ENCODE data around the gene PRIMA1.

PRIMA1 gene

DNA sequence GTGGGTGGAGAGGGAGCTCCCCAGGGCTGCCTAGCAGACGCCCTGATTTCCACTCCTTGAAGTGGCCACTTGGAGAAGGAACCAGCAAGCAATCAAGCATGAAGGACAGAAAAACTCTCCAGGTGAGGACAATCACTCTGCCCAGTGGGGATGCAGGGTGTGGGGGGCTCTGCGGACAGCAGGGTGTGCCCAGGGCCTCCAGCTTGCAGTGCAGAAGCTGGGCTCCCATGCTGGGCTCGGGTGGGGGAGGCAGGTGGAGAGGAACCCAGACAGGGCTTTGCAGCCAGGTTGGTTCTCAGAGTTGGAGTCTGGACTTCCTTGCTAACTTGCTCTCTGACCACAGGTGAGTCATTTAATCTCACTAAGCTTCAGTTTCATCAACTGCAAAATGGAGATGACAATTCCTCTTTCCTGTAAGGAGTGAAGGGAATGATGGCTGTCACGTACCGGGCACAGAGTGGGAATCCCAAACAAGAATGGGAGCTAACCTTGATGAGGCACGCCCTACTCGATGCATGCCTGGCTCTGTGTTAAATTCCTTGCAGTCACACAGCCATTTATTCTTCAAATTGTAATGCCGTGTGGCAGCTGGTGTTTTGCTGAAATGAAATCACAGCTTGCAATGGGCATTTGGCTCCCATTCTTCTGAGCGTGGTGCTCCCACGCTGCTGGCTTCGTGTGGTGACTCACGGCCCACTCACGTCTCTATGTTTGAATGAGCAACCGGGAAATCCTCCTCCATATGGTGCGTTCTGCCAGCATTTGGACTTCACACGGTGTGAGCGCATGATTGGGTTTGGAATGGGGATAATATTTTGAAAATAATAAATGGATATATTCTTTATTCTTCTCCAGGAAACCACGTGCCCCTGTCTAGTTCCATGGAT lies 75.2 kb downstream of the PRIMA1 start:
- no peak overlapping the region for H3K27ac Mint-ChIP-seq
- no peaks in the 10 kb centered on the region for H3K9me3 Mint-ChIP-seq
- H3K4me1 Mint-ChIP-seq = no peaks in the 10 kb centered on the region
- peaks cover 6 to 13% of the 10 kb centered on the region in 2 donors for H3K27me3 Mint-ChIP-seq
- no peak overlapping the region for H3K4me3 Mint-ChIP-seq
- DNase-seq (no peak), ATAC-seq (replicated peaks) (no peak)
- H3K36me3 Mint-ChIP-seq = no peaks in the 10 kb centered on the region

DNA sequence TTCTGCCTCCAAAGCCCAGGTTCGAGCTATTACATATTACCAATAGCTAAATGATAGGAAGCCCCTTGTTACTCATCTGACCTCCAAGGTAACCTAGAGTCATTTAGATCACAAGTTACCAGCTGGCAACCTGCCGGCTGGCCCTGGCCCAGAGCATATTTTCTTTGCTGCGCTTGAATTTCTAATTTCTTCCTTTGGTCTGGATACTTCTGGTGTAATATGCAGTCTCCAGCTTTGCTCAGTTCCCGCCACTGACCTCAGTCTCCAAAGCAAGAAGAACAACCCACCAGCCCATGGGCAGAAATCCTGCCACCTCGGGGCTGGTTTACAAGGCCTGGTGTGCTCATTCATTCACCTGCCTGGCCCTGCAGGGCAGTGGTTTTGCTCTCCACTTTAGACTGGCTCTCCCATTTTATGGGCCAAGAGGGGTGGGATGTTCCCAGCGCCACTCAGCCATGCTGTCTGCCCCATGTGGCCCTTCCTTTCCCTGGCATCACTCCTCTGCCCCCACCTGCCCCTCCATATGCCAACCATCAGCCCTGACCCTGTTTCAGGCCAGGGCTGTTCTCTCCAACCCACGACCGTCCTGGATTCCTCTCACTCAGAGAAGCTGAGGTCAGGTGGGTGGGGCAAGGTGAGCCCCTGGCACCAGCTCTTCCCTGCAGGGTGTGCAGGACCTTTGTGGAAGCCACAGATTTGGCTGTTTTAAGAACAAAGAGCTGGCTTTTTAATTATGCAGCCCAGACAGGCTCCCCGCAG lies 76.0 kb downstream of the PRIMA1 start:
- Mint-ChIP-seq H3K9me3 (no peaks in the 10 kb centered on the region), H3K27ac (no peak overlapping the region), H3K27me3 (peaks cover 6 to 13% of the 10 kb centered on the region in 2 donors), H3K4me3 (no peak overlapping the region), H3K36me3 (no peaks in the 10 kb centered on the region), H3K4me1 (no peaks in the 10 kb centered on the region)
- no peak for ATAC-seq (replicated peaks)
- no peak for DNase-seq

DNA sequence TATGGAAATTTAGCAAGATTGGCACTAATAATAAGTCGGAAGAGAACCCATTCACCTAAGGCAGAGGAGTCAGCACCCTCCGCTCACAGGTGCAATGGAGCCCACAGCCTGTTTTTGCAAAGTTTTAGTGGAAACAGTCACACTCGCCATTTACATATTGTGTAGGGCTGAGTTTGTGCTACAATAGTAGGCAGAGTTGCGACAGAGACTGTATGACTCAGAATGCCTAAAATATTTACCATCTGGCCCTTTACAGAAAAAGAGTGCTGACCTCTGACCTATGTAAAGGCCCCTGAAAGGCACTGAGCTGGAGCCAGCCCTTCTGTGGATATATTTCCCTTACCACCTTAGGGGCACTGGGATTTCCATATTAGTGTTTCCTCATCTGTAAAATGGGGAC lies 79.0 kb downstream of the PRIMA1 start:
- no peaks in the 10 kb centered on the region for H3K4me1 Mint-ChIP-seq
- peaks cover 5 to 11% of the 10 kb centered on the region in 2 donors for H3K27me3 Mint-ChIP-seq
- no peak overlapping the region for H3K4me3 Mint-ChIP-seq
- no peak overlapping the region for H3K27ac Mint-ChIP-seq
- no peaks in the 10 kb centered on the region for H3K36me3 Mint-ChIP-seq
- ATAC-seq (replicated peaks) (no peak), DNase-seq (no peak)
- H3K9me3 Mint-ChIP-seq = no peaks in the 10 kb centered on the region

DNA sequence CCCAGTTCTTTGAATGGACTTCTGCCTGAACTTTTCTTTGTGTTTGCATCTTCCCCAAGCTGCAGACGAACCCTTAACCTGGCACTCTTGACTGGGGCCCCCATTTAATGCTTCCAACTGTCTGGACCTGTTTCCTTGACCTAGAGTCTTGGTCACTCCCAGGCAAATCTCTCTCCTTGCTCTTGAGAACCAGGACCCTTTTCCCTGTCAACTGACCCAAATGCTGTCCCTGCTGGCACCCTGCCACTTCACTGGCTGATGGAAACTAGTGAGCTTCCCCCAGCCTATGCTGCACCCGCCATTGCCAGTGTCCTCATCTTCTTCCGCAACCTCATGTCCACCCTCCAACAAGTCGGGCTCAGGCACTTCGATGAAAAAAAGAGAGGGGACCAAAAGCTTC lies 79.5 kb downstream of the PRIMA1 start:
- H3K9me3 Mint-ChIP-seq = no peaks in the 10 kb centered on the region
- no peaks in the 10 kb centered on the region for H3K4me1 Mint-ChIP-seq
- no peaks in the 10 kb centered on the region for H3K36me3 Mint-ChIP-seq
- H3K27me3 Mint-ChIP-seq = peaks cover 4 to 12% of the 10 kb centered on the region in 2 donors
- H3K27ac Mint-ChIP-seq = no peak overlapping the region
- ATAC-seq (replicated peaks) (no peak), DNase-seq (no peak)
- no peak overlapping the region for H3K4me3 Mint-ChIP-seq

DNA sequence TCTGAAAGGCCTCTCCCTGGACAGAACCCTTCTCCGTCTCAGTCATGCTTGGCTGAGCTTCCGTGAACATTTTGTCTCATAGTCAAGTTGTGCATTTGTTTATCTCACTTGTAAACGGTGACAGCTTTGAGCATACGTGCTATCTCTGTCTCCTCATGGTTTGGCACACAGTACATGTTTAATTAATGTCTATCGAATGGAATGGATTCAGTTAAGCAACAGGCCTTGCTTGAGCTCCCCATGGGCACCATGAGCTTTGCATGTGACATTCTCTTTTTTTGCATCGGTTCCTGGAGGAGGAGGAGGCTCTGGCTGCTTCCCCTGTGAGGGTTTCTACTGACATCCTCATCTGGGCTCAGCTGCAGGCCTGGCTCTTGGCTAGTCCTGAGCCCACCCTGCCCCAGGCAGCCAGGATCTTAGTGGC lies 80.0 kb downstream of the PRIMA1 start:
- no peak for ATAC-seq (replicated peaks)
- H3K4me3 Mint-ChIP-seq = no peak overlapping the region
- H3K27me3 Mint-ChIP-seq = peaks cover 3 to 17% of the 10 kb centered on the region in 2 donors
- no peaks in the 10 kb centered on the region for H3K9me3 Mint-ChIP-seq
- DNase-seq = no peak
- no peaks in the 10 kb centered on the region for H3K36me3 Mint-ChIP-seq
- H3K27ac Mint-ChIP-seq = no peak overlapping the region
- H3K4me1 Mint-ChIP-seq = no peaks in the 10 kb centered on the region

DNA sequence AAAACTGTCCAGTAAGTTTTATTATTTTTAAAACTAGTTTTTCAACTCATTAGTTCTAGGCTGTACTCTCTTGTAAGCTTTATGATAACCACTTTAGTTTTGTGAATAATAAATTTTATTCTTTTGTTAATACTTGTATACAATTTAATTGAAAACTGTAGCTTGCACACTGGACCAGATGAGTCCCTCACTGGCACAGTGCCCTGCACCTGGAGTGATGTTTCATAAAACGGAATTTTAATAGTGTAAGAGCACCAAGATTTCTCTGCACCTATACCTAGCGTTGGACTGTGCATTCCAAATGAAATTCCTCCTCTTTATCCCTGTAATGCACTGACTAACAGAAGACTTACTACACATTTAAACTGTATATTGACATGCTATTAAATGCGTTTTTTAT lies 80.8 kb downstream of the PRIMA1 start:
- no peak overlapping the region for H3K27ac Mint-ChIP-seq
- no peaks in the 10 kb centered on the region for H3K9me3 Mint-ChIP-seq
- peaks cover 9 to 25% of the 10 kb centered on the region in 2 donors for H3K27me3 Mint-ChIP-seq
- no peaks in the 10 kb centered on the region for H3K36me3 Mint-ChIP-seq
- ATAC-seq (replicated peaks) = no peak
- no peak for DNase-seq
- no peak overlapping the region for H3K4me3 Mint-ChIP-seq
- H3K4me1 Mint-ChIP-seq = no peaks in the 10 kb centered on the region

DNA sequence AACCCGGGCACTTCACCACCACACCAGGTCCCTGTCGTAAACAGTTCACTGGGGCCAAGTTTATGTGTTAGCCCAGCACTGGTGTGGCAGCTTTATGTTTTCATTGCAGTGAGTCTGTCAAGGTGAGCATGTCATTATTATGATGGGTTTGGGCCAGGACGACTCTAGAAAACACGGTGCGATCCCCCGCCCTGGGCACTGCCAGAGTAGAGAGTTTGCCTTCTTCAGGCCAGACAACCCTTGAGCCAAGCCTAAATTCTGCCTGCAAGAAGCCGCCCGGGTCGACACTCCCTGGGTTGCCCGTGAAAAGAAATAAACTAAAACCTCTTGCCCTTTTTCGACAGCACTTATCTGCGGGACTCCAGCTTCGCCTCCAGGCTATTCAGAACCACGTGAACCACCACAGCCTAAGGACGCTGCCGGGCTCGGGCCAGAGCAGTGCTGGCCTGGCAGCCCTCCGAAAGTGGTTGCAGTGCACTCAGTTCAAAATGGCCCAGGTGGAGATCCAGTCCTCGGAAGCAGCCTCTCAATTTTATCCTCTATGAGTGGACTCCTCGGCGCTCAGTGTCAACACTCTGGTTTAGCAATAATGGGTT lies 81.8 kb downstream of the PRIMA1 start:
- H3K27ac Mint-ChIP-seq = no peak overlapping the region
- peaks cover 14 to 36% of the 10 kb centered on the region in 2 donors for H3K27me3 Mint-ChIP-seq
- H3K4me1 Mint-ChIP-seq = no peaks in the 10 kb centered on the region
- H3K9me3 Mint-ChIP-seq = peaks cover 0 to 3% of the 10 kb centered on the region in 2 donors
- DNase-seq (no peak), ATAC-seq (replicated peaks) (no peak)
- no peaks in the 10 kb centered on the region for H3K36me3 Mint-ChIP-seq
- no peak overlapping the region for H3K4me3 Mint-ChIP-seq

DNA sequence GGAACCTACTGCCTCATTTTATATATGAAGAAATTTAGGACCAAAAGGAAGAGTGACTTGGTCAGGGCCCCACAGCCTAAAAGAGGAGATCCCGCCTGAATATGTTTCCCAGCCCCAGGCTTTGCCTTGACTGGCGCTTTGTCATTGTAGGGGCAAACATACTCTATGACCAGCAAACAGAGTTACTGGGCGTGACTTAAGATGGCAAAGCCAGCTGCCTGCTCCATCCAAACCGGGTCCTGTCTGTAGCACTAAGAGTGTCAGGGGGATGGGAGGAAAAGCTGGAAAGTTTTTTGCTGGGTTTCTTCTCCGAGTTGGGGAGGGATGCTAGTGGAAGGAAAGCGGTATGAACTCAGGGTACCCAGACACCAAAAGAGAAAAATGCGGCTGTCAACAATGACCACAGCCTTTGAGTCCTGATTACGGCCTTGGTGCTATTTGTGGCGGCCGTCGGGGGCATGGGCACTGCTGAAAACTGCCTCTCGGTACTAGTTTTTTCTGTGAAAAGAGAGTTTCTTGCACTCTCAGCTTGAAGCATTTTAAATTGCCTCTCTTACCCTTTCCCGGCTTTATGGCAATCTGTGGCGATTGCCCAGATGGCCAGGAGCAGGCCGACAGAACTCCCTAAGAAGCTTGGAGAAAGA lies 82.7 kb downstream of the PRIMA1 start:
- no peaks in the 10 kb centered on the region for H3K36me3 Mint-ChIP-seq
- DNase-seq = no peak
- H3K4me1 Mint-ChIP-seq = no peaks in the 10 kb centered on the region
- ATAC-seq (replicated peaks) = no peak
- no peak overlapping the region for H3K27ac Mint-ChIP-seq
- H3K9me3 Mint-ChIP-seq = peaks cover 0 to 5% of the 10 kb centered on the region in 2 donors
- H3K27me3 Mint-ChIP-seq = peaks cover 15 to 41% of the 10 kb centered on the region in 2 donors
- no peak overlapping the region for H3K4me3 Mint-ChIP-seq

DNA sequence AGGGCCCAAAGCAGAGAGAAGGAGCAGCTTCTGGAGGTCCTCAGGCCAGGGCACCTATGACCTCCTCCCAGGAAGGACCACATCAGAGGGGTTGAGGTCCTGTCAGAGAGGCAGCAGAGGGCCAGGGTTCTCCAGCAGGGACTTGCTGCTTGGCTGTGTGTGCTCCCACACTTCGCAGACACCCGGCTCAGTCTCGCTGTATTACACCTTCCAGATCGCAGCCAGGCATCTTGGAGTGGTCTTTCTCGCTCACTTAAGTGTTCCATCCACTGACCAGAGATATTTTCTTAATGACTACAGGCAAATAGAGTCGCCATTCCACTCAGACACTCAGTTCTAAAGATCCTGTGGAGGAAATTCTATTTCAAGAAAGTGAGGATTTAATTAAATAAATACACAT lies 84.3 kb downstream of the PRIMA1 start:
- Mint-ChIP-seq H3K27me3 (peaks cover 20 to 46% of the 10 kb centered on the region in 2 donors), H3K4me1 (no peaks in the 10 kb centered on the region), H3K4me3 (no peak overlapping the region), H3K9me3 (peaks cover 14 to 16% of the 10 kb centered on the region in 2 donors), H3K27ac (no peak overlapping the region), H3K36me3 (peaks cover 0 to 4% of the 10 kb centered on the region in 2 donors)
- DNase-seq (no peak), ATAC-seq (replicated peaks) (no peak)

DNA sequence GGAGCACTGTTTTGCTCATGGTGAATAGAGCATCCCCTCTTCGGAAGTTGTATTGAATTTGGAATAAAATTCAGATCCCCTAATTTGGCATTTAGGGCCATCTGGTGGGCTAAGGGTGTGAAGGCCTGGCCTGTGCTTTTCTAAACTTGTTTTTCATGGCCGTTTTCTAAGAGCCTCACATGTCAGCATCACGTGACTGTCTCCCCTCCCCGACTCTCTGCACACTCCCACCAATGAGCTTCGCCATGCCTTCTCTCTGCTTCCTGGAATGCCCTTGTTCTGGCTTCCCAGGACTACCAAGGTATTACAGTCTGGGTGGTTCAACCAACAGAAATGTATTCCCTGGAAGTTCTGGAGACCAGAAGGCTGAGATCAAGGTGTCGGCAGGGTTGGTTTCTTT lies 85.3 kb downstream of the PRIMA1 start:
- ATAC-seq (replicated peaks) (no peak), DNase-seq (no peak)
- H3K27ac Mint-ChIP-seq = no peak overlapping the region
- peaks cover 18% of the 10 kb centered on the region in 2 donors for H3K9me3 Mint-ChIP-seq
- peaks cover 0 to 4% of the 10 kb centered on the region in 2 donors for H3K36me3 Mint-ChIP-seq
- no peak overlapping the region for H3K4me3 Mint-ChIP-seq
- H3K27me3 Mint-ChIP-seq = peaks cover 20 to 41% of the 10 kb centered on the region in 2 donors
- no peaks in the 10 kb centered on the region for H3K4me1 Mint-ChIP-seq

DNA sequence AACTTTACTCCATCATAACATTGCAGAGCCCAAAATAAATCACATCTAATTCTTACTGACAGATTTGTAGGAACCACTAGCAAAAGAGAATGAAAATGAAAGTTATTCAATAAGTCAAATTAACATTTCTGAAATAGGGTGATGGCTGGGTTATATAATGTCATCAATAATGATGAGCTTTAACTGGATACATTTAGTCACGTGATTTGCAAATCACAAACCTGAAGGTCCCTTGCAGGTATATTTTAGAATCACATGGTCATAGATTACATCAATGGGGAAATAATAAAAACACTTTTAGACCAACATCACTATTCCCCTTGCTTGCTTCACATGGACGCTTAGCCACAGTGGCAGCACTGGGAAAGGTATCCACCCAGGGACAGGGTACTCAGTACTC lies 86.7 kb downstream of the PRIMA1 start:
- no peak for DNase-seq
- H3K27ac Mint-ChIP-seq = no peak overlapping the region
- H3K4me1 Mint-ChIP-seq = no peaks in the 10 kb centered on the region
- ATAC-seq (replicated peaks) = no peak
- no peak overlapping the region for H3K4me3 Mint-ChIP-seq
- H3K9me3 Mint-ChIP-seq = peaks cover 18% of the 10 kb centered on the region in 2 donors
- peaks cover 0 to 4% of the 10 kb centered on the region in 2 donors for H3K36me3 Mint-ChIP-seq
- peaks cover 20 to 41% of the 10 kb centered on the region in 2 donors for H3K27me3 Mint-ChIP-seq

DNA sequence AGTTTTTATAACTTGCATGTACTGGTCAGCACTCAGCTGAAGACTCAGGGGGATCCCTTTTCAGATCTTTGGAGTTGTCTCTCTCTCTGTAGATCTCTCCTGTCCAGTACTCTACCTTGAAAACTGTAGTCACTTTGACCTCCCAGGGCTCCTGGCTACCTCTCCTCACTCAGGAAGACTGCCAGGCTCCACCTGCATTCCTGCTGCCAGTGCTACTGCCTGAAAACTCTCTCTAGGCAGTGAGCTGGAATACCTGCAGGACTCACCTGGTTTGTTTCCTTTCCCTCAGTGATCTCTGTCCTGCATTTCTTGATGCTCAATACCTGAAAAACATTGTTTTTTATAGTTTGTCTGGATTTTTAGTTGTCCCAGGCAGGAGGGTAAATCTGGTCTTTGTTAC lies 87.4 kb downstream of the PRIMA1 start:
- ATAC-seq (replicated peaks) (no peak), DNase-seq (no peak)
- no peak overlapping the region for H3K4me3 Mint-ChIP-seq
- H3K27me3 Mint-ChIP-seq = peaks cover 20 to 41% of the 10 kb centered on the region in 2 donors
- H3K9me3 Mint-ChIP-seq = peaks cover 18% of the 10 kb centered on the region in 2 donors
- peaks cover 0 to 4% of the 10 kb centered on the region in 2 donors for H3K36me3 Mint-ChIP-seq
- no peak overlapping the region for H3K27ac Mint-ChIP-seq
- H3K4me1 Mint-ChIP-seq = no peaks in the 10 kb centered on the region

DNA sequence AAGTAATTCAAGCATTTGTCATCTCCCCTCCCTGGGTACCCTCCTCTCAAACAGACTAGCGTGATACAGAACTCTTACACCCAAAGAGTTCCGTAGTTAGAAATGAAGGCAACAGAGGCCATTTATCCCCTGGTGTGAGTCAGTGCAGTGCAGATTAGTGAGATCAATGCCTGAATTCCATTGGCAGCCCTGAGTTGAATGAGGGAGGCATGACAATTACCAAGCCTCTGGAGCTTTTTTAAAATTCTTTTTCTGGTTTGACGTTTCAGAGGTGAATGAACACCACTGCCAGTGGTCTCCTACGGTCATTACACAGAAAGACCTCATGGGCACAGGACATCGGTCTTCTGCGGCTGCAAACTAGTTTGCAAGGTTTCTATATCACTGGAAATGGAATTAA lies 94.4 kb downstream of the PRIMA1 start:
- no peak for DNase-seq
- Mint-ChIP-seq H3K27me3 (peaks cover 12 to 13% of the 10 kb centered on the region in 2 donors), H3K27ac (no peak overlapping the region), H3K9me3 (peaks cover 4 to 7% of the 10 kb centered on the region in 2 donors), H3K4me1 (no peaks in the 10 kb centered on the region), H3K36me3 (peaks cover 0 to 1% of the 10 kb centered on the region in 2 donors), H3K4me3 (no peak overlapping the region)
- ATAC-seq (replicated peaks) = no peak
